Measurements from ENCODE around the gene SYNE2.
"Not testable (repeated sequence)": the region's sequence is repeated elsewhere in the genome, so short reads cannot be mapped to it uniquely, and the experiment has no call there.

SYNE2 gene

DNA sequence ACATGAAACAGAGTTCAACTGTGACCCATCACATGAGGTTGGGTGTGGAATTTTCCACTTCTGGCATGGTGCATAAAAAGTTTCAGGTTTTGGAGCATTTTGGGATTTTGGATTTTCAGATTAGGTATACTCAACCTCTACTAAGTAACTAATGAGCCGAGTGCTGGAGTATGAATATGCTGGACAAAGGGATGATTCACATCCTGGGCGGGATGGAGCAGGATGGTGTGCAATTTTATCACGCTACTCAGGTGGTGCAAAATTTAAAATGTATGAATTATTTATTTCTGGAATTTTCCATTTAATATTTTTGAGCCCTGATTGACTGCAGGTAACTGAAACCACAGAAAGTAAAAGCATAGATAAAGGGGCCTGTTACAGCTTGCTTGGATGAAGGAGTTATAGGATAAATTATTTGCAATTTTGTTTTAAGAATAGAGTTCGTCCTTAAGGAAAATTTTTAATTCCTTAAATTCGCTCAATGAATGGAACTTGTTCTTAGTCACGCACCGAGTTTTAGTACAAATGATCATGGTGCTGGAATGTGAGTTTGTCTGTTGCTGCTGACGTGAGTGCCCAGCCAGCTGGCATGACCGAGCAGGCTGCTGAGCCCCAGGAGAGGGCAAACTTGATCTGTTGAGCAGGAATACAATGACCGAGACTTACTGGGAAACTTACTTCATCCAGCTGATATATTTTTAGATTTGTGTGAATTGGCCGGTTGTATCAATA lies 265.0 kb downstream of the SYNE2 start:
- H3K4me3 ChIP-seq (ENCODE audit: low read depth, low read length): no peak overlapping the region

DNA sequence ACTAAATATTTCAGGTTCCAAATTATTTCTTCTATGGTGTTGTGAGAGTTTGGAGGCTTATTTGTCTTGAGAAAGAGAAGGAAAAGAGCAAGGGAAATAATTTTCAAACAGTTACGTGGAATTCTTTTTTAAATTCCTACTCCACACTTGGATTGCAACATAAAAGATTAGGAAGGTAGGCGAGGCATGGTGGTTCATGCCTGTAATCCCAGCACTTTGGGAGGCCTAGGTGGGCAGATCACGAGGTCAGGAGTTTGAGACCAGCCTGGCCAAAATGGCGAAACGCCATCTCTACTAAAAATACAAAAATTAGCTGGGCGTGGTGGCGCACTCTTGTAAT lies 265.6 kb downstream of the SYNE2 start:
- not testable (repeated sequence) for H3K4me3 ChIP-seq (ENCODE audit: low read depth, low read length)

DNA sequence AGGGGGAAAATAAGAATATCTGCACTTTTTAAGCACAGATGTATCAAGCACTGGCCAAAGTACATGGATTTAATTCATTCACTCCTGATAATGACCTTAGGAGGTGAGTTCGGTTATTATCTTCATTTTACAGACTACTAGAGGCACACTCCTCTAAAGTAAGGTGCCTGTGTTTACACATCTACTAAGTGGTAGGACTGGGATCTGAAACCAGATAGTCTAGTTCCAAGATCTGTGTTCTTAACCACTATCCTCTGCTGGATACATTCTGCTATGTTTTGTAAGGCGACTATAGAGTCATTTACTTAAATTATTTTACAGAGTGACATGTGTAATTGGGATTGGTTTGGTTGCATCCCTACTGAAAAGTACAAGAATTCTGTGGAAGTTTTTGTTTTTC lies 266.1 kb downstream of the SYNE2 start:
- H3K4me3 ChIP-seq (ENCODE audit: low read depth, low read length): no peak overlapping the region

DNA sequence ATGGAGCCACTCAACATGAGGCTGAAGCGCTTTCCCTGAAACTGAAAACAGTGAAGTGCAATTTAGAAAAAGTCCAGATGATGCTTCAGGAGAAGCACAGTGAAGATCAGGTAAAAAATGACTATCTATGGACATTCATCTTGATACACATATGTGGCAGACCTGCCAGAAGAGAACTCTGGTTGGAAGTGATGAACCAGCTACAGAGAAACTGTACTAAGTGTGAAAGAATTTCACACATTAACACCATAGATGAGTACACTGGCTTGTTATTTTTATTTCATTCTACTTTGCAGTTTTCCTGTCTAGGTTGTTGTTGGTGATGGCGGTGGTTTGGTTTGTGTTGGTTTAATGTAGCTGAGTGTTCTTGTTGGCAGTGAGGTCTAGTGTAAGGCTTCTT lies 266.7 kb downstream of the SYNE2 start:
- H3K4me3 ChIP-seq (ENCODE audit: low read depth, low read length): no peak overlapping the region

DNA sequence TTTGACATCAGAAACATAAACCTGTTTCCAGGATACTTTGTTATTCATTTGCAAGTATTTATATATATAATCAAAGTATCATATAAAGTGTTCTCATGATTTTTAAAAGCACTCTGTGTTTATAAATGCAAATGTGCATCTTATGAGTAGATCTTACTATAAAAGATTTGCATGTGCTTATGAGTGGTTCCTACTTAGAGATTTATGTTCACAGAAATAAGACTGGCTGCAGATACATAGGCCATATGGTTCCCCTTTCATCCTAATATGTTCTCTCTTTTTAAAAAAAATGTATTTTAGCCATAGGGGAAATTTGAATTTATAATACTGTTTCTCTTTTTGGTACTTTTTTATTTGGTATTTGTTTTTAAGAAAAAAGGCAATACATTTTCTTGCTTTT lies 267.2 kb downstream of the SYNE2 start:
- no peak overlapping the region for H3K4me3 ChIP-seq (ENCODE audit: low read depth, low read length)

DNA sequence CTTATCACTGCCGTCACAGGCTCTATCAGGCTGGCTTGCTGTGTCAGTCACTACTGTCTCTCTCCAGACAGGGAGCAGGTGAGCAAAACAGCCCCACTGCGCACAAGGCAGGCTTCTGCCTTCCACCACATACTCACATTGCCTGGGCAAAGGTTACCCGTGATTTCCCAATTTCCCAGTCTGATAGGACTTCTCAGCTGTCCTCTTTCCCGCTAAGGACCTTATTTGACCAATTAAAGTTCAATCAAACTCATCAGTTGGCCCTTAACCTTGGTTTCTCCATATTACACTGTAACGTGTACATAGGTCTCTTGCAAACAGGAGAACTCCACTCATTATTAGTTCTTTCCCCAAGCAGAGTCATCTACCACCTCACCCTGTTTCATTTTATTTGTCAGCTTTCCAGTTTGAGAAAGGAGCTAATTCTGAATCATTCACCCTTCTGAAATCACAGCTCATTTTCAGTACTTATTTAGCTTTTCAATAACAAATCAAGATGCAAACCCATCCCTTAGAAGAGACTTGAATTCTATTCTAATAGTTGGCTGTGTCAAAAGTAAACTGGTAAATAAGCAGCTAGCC lies 270.5 kb downstream of the SYNE2 start:
- H3K4me3 ChIP-seq (ENCODE audit: low read depth, low read length): no peak overlapping the region

DNA sequence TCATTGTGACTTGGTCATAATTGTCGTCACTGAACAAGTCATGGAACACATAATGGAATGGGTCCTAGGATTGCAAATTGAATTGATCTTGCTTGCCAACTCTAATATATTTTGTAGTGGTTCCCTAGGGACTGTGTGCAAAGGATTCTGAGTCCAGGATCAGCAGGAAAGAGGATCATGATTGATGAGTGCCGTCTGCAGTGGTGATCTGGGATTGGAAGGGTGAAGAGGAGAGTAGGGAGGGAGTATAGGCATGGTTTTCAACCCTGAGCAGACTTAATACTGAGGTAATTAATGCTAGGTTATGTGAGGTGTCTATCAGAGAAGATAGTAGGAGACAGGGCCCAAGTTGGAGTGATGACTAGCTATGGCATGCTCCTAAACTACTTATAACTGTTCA lies 272.5 kb downstream of the SYNE2 start:
- H3K4me3 ChIP-seq (ENCODE audit: low read depth, low read length): no peak overlapping the region

DNA sequence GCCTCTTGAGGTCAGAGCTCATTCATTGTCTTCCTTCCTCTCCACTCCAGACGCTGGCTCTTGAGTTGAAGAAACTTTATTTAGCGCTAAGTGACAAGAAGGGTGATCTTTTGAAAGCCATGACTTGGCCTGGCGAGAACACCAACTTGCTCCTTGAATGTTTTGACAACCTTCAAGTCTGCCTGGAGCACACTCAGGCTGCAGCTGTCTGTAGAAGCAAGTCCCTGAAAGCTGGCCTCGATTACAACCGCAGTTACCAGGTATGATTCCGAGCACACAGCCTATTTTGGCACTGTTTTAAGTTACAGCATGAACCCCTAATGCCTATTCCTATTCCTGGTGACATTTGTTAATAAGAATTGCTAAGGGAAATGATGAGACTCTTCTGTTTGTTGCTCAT lies 273.7 kb downstream of the SYNE2 start:
- no peak overlapping the region for H3K4me3 ChIP-seq (ENCODE audit: low read depth, low read length)

DNA sequence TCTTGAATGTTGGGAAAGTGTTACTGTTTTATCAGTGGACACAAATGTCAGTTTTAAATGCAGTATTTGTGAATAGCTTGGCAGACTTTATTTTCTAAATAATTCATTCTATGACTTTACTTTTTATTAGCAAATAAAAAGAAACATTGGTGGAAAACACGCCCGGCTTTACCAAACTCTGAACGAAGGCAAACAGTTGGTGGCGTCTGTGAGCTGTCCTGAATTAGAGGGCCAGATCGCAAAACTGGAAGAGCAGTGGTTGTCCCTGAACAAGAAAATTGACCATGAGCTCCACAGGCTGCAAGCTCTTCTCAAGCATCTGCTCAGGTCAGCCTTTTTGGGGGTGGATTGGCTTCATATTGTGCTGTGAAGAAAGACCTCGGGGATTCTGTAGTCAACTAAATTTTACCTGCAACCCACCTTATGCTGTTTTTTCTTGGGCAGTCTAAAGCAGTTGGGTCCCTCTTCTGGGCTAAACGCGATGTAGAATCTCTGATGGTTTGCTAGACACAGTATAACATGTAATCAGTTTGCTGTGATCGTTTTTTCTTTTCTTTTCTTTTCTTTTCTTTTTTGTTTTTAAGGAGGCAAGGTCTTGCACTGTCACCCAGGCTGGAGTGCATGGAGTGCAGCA lies 285.0 kb downstream of the SYNE2 start:
- no peak overlapping the region for H3K4me3 ChIP-seq (ENCODE audit: low read depth, low read length)

DNA sequence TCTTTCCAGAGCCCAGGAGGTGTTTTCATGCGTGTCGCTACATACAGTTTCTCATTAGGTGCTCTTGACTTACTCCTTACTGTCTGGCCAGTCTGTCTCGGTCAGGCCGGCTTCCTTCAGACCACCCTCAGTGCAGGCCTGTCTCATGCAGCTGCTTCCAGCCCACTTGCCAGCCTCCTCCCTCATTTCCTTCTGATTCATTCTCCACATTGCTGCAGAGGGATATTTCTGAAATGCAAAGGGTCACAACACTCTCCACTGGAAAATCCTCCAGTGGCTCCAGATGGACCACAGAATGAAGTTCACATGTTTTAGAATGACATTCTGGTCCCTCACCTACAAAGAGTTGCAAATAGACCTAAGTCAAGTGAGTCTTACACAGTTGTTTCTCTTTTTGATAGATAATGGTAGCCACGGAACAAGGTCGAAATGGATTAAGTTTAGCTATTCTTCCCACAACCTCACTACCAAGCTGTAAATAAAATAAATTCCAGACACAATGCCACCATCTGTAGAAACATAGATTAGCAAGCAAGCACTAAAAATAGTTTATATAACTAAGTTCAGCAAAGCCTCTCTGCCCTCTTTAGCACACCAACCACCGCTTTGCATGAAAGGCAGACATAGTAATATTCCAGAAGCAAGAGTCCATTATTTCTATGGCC lies 294.5 kb downstream of the SYNE2 start:
- H3K4me3 ChIP-seq (ENCODE audit: low read depth, low read length): no peak overlapping the region

DNA sequence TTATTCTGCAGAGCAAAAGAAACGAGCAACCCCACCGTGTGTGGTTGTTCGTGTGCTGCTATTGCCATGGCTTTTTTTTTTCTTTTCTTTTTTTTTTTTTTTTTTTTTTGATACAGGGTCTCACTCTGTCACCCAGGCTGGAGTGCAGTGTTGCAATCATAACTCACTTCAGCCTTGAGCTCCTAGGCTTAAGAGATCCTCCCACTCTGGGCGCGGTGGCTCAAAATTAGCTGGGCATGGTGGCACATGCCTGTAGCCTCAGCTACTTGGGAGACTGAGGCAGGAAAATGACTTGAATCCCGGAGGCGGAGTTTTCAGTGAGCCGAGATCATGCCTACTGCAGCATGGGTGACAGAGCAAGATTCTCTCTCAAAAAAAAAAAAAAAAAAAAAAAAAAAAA lies 297.1 kb downstream of the SYNE2 start:
- no peak overlapping the region for H3K4me3 ChIP-seq (ENCODE audit: low read depth, low read length)

DNA sequence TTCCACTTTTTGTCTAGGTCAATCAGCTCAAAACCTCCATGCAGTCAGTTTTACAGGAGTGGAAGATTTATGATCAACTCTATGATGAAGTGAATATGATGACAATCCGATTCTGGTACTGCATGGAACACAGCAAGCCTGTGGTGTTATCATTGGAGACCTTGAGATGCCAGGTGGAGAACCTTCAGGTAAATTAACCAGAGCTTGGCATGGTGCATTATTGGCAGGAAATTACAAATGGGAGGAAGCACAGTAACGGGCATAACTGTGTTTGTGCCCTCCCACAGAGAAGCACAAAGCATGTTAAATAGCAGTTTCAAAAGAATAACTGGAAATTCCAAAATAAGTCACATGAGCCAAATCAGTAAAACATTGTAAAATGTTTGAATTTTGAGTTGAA lies 305.8 kb downstream of the SYNE2 start:
- no peak overlapping the region for H3K4me3 ChIP-seq (ENCODE audit: low read depth, low read length)

DNA sequence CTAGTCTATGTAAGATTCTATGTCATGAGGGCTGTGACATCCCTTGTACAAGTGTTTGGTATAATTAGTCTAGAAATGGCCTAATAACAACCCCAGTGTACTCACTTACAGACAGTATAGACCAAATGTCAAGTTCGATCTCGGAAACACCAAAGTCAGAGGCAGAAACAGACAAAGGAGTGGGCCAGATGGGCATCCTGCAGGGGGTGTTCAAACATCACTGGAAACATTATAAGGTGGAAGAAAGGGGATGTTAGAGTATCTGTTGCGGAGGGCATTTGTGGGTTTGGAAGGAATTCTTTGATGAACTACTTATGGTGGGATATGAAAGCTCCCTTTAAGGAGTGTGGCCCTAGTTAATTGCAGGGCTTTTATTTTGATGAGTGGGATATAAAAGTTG lies 306.8 kb downstream of the SYNE2 start:
- no peak overlapping the region for H3K4me3 ChIP-seq (ENCODE audit: low read depth, low read length)

DNA sequence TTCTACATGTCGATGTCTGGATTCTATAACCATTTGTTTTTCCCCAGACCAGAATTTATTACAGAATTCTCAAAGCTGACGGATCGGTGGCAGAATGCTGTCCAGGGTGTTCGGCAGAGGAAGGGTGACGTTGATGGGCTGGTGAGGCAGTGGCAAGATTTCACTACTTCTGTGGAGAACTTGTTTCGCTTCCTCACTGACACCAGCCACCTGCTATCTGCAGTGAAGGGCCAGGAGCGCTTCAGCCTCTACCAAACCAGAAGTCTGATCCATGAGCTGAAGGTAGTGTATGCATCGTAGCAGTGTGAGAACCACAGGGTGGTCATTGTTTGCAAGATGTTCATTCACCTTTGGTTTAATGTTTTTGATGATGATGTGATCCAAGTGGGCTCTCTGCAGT lies 317.4 kb downstream of the SYNE2 start:
- no peak overlapping the region for H3K4me3 ChIP-seq (ENCODE audit: low read depth, low read length)

DNA sequence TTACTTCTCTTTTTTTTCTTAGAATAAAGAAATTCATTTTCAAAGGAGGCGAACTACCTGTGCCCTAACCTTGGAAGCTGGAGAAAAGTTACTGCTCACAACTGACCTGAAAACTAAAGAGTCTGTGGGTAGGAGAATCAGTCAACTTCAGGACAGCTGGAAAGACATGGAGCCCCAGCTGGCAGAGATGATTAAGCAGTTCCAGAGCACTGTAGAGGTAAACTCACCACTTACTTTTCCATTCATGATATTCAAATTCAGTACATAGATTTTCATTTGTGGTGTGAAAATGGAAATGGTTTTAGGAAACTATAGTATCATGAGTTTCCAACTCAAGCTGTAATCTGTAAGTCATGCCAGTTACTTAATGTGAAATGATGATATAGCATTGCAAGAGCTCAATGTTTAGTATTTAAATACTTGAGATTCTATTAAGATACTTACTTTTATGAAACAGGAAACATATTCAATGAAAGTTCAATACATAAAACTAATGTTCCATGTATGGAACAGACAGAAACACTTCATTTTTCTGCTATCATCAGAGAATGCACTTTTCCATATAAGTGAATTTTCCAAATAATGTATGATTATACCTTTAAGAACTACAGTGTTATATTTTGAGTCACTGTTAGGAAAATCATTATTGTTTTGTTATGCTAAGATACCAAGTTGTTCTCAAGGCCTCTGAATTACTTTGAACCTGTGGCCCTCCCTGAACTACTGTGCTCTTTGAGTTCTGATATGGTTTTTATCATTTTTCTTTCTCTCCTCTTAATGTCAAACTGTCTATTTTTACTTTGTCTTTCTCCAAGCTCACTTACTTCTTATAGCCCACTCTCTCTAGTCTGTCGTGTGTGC lies 322.3 kb downstream of the SYNE2 start:
- no peak overlapping the region for H3K4me3 ChIP-seq (ENCODE audit: low read depth, low read length)

DNA sequence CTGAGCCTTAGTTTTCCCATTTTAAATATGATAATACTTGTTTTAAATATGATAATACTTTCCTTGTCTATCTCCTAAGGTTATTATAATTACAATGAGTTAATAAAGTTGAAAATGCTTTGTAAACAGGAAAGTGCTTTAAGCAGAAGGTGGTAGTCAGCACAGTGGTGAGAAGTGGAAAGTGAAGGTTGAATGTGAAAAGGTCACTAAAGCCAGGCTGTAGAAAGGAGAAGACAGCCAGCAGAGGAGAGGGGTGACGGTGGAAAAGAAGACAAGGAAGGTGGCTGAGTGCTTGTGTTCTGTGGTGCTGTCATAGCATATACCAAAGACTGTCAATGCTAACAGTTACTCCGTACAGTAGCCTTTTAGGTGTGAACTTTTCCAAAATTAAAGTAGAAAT lies 323.5 kb downstream of the SYNE2 start:
- H3K4me3 ChIP-seq (ENCODE audit: low read depth, low read length): no peak overlapping the region

DNA sequence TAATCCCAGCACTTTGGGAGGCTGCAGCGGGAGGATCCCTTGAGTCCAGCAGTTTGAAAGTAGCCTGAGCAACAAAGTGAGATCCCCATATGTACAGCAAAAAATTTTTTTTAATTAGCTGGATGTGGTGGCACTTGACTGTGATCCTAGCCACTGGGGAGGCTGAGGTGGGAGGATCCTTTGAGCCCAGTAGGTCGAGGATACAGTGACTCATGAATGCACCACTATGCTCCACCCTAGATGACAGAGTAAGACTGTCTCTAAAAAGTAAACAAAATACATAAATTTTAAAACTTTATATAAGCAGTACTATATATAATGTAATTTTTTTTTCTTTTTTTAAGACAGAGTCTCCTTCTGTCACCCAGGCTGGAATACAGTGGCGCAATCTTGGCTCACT lies 326.0 kb downstream of the SYNE2 start:
- H3K4me3 ChIP-seq (ENCODE audit: low read depth, low read length): no peak overlapping the region

DNA sequence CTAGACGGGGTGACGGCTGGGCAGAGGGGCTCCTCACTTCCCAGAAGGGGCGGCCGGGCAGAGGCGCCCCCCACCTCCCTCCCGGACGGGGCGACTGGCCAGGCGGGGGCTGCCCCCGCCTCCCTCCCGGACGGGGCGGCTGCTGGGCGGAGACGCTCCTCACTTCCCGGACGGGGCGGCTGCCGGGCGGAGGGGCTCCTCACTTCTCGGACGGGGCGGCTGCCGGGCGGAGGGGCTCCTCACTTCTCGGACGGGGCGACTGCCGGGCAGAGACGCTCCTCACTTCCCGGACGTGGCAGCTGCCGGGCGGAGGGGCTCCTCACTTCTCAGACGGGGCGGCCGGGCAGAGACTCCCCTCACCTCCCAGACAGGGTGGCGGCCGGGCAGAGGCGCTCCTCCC lies 330.1 kb downstream of the SYNE2 start:
- H3K4me3 ChIP-seq (ENCODE audit: low read depth, low read length): not testable (repeated sequence)

DNA sequence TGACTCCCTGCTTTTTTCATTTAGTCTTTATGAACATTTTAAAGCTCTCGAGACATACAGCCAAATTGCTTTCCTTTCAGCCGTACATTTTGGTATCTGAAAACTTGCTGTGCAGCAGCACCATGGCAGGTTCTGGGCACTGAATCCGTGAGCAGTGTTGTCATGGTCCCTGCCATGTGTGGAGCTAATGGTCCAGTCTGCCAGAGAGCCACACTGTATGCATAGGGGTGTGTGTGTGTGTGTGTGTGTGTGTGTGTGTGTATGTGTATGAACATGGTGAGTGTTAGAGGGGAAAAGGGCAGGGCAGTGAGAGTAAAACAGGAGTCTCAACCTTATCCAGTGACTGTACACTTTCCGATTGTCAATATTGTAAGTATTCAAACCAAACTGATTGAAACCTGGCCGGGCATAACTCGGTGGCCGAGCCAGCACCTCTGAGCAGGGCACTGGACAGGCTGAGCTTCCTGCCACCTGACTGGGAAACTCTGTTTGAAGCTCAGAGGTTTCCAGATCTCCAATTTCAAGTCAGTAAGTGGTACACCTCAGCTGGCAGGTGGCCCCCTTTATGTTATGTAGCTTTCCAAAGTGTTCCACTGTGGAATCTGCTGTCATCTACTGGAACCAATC lies 331.4 kb downstream of the SYNE2 start:
- H3K4me3 ChIP-seq (ENCODE audit: low read depth, low read length): no peak overlapping the region

DNA sequence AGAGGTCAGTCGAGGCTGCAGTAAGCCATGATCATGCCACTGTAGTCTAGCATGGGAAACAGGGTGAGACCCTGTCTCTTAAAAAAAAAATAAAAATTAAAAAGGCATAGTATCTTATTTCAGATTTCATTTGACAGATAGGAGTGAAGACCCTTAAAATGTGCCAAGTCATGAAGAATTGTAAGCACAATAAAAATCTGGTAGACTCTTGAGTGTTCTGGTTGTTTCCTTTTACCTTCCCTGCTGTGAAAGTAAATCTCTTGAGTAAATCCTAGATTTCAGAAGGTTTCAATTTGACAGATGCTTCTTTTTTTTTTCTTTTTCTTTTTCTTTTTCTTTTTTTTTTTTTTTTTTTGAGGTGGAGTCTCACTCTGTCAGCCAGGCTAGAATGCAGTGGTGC lies 332.4 kb downstream of the SYNE2 start:
- no peak overlapping the region for H3K4me3 ChIP-seq (ENCODE audit: low read depth, low read length)

Data from iPS-11a (cell line).